Activated CD8-positive, alpha-beta memory T cell treated with anti-CD3 and anti-CD28 coated beads, Interleukin-2, amount 50 U/mL, for 48 hours (primary cell): ENCODE results near the gene WDR90.

Experiments
- DNase-seq: peaks from one replicate; pipeline ENCODE4 v3.0.0-alpha.2; 2020

WDR90 gene

DNA sequence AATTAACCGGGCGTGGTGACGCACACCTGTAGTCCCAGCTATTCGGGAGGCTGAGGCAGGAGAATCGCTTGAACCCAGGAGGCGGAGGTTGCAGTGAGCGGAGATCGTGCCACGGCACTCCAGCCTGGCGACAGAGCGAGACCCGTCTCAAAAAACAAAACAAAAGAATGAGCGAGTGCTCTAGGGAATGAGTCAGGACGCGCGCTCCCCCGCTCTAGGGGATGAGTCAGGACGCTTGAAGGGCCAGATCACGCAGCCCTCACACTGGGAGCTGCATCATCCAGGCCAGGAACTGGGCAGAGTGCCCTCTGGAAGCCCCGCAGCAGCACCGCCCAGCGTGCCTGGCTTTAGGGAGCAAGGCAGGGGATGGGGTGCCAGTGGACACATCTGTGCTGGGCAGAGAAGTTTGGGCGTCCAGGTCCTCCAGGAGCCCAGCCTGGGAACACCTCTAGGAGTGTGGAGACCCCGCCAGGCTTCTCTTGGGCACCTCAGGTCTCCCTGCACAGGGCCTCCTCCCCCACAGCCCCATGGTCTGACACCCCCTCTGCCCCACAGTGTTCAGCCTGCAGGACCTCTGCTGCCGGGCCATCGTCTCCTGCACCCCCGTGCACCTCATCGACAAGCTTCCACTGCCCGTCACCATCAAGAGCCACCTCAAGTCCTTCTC lies 22.2 kb upstream of the WDR90 start:
- peak; percentile 55 for DNase-seq

DNA sequence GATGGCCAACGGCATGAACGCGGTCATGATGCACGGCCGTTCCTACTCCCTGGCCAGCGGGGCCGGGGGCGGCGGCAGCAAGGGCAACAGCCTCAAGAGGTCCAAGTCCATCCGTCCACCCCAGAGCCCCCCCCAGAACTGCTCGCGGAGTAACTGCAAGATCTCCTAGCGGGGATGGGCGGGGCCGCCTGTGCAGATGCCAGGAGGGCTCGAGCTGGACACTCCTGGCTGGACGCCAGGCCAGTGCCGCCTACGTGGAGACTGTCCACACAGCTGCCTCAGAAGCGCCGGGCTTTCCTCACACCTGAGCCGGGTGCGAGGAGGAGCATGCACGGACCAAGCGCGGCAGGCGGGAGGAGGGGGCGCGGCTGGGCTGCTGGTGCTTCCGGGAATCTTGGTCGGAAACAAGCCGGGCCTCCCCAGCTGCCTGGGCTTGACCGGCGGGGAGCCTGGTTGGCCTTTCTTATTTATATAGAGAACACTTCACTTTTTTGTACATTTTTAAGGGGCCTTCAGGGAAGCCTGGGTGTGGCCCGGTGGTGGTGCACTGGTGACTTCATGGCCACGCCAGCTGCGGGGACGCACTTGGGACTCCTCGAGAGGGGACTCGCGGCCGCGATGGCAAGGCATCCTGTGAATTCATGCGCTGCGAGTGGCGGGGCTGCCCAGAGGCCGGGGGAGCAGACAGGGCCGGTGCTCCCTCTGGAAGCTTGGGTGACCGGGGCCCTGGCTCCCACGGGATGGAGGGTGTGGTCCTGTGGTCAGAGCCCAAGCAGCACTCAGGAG lies 21.5 kb upstream of the WDR90 start:
- DNase-seq, result no peak

DNA sequence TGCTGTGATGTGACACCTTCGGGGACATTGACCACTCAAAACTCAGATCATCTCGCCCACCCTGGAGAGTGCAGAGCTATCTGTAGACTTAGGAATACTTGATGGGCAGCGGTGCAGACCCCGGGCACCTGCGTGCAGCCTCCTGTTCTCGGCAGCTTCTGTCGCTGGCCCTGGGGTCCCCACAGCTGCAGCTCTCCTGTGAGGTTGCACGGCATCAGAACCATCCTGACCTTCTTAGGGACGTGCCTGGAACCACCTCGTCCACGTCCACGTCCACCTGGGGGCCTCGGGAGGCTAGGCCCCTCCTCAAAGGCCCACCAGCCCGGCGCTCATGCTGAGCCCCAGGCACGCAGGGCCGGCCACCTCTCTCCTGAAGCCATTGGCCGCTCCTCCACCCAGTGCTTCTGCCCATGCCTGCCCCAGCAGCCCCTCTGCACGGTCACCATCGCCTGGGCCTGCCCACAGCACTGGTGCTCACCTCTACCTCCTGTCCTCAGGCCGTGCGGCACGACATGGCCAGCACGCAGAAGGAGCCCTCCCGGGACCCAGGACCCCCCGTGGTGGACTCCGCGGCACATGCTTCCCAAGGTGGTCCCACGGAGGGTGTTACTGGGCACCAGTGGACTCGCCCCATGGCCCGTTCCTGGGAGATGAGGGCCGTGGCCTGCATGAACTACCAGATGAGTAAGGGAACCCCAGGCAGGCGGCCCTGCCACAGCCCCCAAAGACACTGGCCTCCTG lies 20.7 kb upstream of the WDR90 start:
- DNase-seq, result no peak

DNA sequence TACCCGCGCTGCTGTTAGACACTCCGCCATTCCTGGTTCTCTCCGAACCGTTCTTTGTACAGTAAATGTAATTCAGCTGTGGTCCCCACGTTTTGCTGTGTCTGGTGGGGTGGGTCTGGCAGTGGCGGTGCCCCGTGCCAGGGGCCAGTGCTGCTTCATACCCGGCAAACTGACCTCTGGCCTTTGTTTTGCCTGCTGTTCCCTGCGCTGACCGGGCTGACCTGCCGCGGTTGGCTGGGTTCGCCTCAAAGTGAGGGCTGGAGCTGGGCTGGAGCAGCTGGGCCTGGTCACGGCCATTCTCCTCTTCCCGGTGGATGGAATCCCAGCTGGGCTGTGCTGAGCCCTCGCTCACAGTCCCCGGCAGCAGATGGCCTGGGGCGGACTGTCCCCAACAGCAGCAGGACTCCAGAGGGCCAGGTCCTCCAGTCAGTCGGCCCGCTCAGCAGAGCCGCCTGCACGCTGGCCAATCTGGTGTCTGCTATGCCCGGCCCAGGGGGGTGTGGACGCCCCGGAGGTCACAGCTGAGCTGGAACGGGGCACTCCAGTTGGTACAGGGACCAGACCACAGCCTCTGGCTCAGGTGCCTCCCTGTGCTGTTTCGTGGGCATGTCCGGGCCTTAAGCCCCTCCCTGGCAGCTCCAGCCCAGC lies 19.9 kb upstream of the WDR90 start:
- no peak for DNase-seq

GRCh38 chr16:629833-630248 lies 19.3 kb upstream of the WDR90 start:
- no peak for DNase-seq

DNA sequence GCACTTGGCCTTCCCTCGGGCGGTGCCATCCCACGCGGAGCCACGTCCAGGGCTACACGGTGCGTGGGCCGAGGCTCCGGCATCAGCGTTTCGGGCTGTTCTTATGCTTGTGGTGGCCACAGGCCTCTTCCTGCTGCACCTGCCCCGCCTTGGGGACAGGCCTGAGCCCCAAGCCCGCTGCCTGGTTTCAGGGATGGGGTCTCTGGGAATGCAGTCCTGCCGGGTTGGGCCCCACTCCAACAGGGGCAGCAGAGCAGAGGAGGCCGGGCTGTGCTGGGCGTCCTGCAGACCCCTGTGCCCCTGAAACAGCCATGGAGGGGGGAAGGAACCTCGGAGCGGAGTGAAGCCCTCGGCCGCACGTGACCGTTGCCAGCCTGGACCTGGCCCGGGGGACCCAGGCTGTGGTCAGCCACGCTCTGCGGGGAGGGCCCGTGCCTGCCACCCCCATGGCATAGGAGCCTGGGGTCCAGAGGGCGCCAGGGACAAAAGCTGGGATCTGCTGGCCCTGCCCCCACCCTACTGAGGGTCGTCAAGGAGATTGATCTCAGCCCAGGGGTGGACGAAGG lies 18.8 kb upstream of the WDR90 start:
- DNase-seq, result no peak

DNA sequence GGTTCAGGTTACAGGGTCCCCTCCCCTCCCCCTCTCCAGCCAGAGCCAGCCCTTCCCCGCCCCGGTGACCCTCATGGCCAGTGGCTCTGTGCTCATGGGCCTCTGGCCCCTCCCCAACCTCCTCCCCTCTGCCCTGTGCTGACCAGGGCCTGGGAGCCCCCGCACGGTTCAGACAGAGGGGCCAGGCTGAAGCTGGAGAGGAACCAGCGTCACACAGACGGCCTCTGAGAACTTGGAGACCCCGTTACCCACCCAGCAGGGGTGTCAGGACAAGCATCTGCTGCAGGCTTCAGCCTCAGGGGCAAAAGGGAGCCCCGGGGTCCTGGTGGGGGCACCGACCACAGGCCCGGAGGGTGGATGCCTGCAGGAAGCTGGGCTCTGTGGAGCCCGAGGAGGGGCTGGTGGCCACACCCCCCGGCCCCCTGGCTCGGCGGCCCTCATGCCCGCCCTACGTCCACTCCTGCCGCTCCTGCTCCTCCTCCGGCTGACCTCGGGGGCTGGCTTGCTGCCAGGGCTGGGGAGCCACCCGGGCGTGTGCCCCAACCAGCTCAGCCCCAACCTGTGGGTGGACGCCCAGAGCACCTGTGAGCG lies 18.3 kb upstream of the WDR90 start, which contains the start of gene WFIKKN1:
Gene WFIKKN1, plus strand, starts transcription at position 171 of the 591 bp plus-strand sequence. Its CDS starts 269 bp downstream, at position 440.
- no peak for DNase-seq

- no peak for DNase-seq
Observed at GRCh38 chr16:631808-632358, 17.3 kb upstream of the WDR90 start.

DNA sequence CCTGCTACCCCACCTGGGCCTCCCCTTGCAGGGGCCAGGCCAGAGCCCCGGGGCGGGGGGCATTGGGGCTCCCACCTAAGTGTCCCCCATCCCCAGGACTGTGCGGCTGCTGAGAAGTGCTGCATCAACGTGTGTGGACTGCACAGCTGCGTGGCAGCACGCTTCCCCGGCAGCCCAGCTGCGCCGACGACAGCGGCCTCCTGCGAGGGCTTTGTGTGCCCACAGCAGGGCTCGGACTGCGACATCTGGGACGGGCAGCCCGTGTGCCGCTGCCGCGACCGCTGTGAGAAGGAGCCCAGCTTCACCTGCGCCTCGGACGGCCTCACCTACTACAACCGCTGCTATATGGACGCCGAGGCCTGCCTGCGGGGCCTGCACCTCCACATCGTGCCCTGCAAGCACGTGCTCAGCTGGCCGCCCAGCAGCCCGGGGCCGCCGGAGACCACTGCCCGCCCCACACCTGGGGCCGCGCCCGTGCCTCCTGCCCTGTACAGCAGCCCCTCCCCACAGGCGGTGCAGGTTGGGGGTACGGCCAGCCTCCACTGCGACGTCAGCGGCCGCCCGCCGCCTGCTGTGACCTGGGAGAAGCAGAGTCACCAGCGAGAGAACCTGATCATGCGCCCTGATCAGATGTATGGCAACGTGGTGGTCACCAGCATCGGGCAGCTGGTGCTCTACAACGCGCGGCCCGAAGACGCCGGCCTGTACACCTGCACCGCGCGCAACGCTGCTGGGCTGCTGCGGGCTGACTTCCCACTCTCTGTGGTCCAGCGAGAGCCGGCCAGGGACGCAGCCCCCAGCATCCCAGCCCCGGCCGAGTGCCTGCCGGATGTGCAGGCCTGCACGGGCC lies 16.5 kb upstream of the WDR90 start:
- DNase-seq, result no peak

DNA sequence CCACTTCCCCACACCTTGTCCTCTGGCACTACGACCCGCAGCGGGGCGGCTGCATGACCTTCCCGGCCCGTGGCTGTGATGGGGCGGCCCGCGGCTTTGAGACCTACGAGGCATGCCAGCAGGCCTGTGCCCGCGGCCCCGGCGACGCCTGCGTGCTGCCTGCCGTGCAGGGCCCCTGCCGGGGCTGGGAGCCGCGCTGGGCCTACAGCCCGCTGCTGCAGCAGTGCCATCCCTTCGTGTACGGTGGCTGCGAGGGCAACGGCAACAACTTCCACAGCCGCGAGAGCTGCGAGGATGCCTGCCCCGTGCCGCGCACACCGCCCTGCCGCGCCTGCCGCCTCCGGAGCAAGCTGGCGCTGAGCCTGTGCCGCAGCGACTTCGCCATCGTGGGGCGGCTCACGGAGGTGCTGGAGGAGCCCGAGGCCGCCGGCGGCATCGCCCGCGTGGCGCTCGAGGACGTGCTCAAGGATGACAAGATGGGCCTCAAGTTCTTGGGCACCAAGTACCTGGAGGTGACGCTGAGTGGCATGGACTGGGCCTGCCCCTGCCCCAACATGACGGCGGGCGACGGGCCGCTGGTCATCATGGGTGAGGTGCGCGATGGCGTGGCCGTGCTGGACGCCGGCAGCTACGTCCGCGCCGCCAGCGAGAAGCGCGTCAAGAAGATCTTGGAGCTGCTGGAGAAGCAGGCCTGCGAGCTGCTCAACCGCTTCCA lies 15.7 kb upstream of the WDR90 start:
- DNase-seq, result no peak

DNA sequence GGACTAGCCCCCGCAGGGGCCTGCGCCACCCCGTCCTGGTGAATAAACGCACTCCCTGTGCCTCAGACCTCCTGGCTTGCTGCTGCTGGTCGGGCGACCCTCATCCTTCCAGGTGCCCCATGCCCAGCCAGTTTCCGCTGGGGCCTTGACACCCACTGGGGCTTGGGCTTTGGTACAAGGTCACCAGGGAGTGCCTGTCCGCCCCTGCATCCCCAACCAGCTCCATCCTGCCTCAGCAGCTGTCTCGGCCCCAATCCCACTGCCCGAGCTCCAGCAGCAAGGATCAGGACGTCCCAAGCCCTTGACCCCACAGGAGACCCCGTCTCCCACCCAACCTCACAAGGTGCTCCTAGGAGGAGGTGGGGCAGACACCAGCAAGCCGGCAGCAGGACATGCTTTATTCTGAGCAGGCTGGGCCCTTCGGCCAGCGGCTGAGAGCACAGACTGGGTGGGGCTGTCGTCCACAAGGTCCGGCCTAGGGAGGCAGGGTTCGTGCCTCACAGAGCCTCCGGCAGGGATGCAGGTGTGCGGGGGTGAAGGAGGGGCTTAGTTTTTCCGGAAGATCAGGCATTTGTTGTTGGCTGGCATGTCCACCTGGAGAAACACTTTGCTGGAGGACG lies 15.0 kb upstream of the WDR90 start:
- no peak for DNase-seq

DNA sequence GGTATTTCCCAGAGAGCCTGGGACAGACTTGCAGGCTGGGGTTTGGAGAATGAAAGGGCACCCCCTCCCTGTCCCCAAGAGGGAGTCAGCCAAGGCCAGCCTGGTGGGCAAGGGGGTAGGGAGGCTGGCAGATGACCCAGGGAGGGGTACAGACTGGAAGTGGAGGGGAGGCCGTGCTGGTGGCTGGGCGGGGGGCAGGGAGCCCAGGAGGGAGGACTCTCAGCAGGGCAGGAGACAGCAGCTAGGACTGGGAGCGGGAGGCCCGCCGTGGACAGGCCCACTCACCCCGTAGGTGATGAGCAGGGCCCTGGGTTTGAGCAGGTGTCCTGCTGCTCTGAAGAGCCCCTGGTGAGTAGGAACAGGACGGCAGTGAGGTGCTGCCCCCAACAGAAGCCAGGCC lies 14.2 kb upstream of the WDR90 start:
- no peak for DNase-seq

DNA sequence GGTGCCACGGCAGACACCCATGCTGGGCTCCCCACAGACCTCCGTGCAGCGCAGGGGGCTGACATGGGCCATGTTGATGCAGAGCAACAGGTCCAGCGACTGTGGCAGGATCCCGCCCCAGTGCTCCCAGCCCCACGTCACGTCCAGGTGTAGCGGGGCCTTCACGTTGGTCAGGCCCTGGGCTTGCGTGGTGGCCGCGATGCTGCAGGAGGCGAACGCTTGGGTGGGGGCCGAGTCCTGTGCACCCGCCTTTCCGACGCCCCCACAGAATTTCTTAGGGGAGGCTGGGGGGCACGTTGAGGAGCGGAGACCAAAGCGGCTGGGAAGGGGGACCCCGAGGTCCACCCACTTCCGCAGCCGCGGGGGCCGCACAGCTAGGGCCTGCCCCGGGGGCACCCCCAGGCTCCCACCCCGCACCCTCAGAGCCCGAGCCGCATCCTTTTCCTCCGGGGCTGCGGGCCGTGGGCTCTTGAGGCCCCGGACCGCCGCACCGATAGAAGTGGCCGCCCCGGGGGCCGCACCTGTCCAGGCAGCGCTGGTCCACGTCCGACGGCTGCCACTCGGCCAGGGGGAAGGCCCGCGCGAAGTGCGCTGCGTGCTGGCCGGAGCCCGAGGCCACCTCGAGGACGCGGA lies 13.5 kb upstream of the WDR90 start:
- DNase-seq, result no peak

- peak; percentile 100 for DNase-seq
Observed at GRCh38 chr16:636206-637080, 12.7 kb upstream of the WDR90 start, which contains the start of gene METTL26. Gene METTL26, minus strand, starts transcription at chr16:636305. Its CDS starts 15 bp downstream, at chr16:636290.

DNA sequence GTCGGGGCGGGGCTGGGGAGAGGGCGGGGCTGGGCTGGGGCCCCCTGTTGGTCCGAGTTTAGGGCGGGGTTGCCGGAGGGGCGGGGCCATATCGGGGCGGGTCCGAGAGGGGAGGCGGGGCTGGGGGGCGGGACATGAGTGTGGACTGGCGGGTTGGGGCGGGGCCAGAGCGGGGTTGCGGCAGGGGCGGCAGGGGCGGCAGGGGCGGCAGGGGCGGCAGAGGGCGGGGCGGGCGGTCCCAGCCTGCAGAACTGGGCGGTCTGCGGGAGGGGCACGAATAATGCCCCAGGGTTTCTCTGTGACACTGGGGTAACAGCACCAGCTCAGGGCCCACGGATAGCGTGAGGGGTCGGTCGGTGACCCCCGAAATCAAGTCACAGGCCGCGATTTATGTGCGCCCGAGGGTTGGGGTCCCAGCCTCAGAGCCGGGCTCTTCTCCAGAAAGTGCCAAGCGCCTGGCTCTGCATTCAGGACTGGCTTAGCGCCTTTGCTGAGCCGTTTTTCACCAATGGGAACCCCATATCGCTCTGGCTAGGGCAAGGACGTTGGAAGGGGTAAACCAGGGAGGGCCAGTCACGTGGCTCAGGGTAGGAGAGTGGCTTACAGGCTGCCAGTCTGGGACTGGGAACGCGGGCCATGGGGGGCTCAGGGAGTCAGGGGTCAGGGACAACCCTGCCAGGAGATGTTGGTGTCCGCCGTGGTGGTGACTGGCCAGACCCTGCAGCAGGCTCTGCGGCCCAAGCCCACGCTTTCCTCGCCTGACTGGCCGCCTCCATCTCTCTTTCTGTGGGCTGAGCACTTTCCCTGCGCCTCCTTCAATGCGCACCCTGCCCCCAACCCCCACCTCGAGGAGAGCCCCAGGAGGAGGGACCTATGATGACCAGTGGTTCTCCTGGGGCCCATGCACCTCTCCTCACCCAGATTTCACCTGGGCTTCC lies 11.8 kb upstream of the WDR90 start:
- peak; percentile 94 for DNase-seq

DNA sequence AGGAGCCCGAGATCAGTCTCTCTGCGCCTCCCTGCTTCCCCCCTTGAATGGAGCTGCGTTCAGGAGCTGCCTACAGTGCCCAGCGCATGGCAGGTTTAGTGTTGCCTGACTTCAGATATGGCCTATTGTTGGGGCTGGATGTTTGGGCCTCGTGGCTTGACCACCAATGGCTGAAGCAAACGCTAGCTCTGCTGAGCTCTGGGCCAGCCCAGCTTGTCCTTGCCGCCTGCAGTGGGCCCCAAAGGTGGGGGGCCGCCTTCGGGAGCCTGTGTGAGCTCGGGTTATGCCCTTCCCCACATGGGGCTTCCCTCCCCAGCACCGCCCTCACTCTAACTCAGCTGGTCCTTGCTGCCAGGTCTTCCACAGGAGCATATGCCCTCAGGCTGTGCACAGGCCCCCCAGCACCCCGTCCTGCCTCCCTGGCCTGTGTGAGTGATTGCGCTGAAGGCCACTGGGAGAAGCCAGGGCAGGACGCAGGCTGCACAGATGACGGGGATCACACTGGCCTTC lies 11.1 kb upstream of the WDR90 start:
- no peak for DNase-seq

GRCh38 chr16:638836-639235 lies 10.3 kb upstream of the WDR90 start:
- DNase-seq, result no peak
